Ecto neural progenitor cell (in vitro differentiated cells): Measurements from ENCODE around the gene ATP1A1.

Experiments
- DNase-seq: peaks from one replicate; pipeline ENCODE4 v3.0.0-alpha.2; 2018; ENCODE audit warnings: low spot score

ATP1A1 gene

DNA sequence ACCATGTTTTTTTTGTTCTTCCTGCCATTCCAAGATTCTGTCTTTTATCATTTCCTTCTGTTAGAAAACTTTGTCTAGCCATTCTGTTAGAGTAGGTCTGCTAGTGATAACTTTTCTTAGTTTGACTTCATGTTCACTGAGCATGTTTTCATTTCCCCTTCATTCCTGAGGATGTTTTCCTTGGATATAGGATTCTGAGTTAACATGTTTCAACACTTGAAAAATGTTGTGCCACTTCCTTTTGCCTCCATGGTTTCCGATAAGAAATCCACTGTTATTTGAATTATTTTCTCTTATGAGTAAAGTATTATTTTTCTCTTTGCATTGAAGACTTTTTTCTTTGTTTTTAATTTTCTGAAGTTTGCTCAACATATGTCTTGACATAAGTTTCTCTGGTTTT, 66.7 kb downstream of the ATP1A1 start:
- no peak for DNase-seq

- no peak for DNase-seq
Observed at GRCh38 chr1:116440731-116441130, 67.7 kb downstream of the ATP1A1 start.

- DNase-seq, result no peak
Observed at GRCh38 chr1:116445534-116445933, 72.5 kb downstream of the ATP1A1 start.

DNA sequence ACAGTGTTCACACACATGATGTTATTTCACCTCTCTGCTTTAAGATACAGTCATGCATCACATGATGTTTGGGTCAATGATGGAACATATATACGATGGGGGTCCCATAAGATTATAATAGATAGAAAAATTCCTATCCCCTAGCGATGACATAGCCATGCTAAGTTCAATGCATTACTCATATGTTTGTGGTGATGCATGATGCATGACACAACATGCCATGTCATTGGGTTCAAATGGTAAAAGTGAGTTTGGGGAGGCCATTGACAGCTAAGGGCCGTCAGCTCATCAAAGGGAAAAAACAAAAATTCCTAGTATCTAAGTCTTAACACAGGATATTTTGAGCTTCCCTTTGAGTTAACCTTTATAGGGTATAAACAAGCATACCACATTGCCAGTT, 73.6 kb downstream of the ATP1A1 start:
- no peak for DNase-seq

GRCh38 chr1:116448785-116449385, 75.8 kb downstream of the ATP1A1 start:
- DNase-seq, result no peak

DNA sequence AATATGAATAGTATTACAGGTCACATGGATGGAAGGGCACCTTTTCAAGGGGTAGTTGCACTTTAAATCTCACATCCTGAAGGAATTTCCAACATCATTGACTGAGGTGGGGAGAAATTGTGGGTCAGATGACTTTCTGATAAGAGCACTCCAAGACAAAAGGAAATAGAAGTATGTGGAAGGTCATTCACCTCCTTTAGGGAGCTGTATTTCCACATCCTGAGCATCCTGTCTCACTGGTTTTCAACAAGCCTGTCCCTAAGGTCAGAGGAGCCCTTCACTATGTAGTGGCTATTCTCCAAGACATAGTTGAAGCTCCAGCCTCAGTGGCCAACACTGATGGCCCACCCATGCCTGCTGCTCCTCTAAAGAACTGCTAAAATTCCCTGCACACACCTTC, 76.5 kb downstream of the ATP1A1 start:
- no peak for DNase-seq

GRCh38 chr1:116451702-116452101, 78.7 kb downstream of the ATP1A1 start:
- DNase-seq, result no peak

GRCh38 chr1:116453481-116453880, 80.4 kb downstream of the ATP1A1 start:
- DNase-seq, result no peak

GRCh38 chr1:116453906-116454305, 80.9 kb downstream of the ATP1A1 start:
- peak; percentile 63 for DNase-seq
